Stimulated activated CD4-positive, alpha-beta T cell treated with anti-CD3 and anti-CD28 coated beads, Interleukin-15, amount 100 ng/mL, for 48 hours (primary cell): ENCODE results near the gene TBC1D3G.
"Not testable (repeated sequence)": the region's sequence is repeated elsewhere in the genome, so short reads cannot be mapped to it uniquely, and the experiment has no call there.

ENCODE experiments used
- DNase-seq, 2 donors: peaks; one replicate each; pipeline ENCODE4 v3.0.0-alpha.2; 2020; ENCODE audit warnings: low read depth in 2 of 2

Gene TBC1D3G

DNA sequence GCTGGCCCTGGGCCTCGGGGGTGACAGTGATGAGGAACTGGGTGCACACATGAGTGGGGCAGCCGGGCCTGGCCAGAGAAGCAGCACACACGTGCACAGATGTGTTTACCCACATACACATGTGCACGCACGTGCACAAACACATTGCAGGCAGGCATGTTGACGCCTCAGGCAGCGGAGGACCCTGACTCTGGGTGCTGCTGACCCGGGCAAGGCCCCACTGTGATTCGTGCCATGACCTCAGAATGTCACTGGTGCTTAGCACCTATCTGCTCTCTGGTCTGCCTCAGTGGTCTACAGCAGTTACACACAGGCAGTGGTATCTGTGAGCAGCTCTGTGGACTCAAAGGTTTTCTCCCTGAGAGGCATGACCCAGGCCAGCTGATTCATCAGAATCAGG, at the start of gene TBC1D3G:
Gene TBC1D3G, plus strand, starts transcription at position 301 of the 400 bp plus-strand sequence. CDS start 1,528 bp downstream, outside the sequence.
- not testable (repeated sequence) for DNase-seq

GRCh38 chr17:36283256-36283655, 40.4 kb upstream of the TBC1D3G start:
- not testable (repeated sequence) for DNase-seq

GRCh38 chr17:36284219-36284618, 39.5 kb upstream of the TBC1D3G start:
- DNase-seq, result not testable (repeated sequence)

GRCh38 chr17:36289965-36290612, 33.6 kb upstream of the TBC1D3G start:
- DNase-seq, result not testable (repeated sequence)

GRCh38 chr17:36295161-36295560, 28.5 kb upstream of the TBC1D3G start:
- not testable (repeated sequence) for DNase-seq

DNA sequence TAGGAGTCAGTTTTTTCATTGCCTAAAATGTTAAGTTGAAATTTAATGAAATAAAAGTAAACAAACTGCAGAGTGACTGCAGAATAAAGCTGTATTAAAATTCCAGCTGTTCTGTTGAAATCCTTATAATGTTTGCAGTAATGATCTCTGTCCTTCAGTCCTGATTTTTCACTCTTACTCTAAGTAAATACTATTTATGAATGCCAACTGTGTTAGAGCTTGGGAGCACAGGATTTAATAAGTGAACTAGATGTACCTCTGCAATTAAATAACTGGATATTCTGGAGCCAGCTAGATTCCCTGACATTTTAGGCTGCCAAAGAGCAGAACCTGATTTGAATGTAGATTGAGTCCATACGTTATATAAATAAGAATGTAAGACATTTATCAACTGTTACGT, 7.9 kb upstream of the TBC1D3G start:
- not testable (repeated sequence) for DNase-seq

GRCh38 chr17:36362496-36362895, 38.8 kb downstream of the TBC1D3G start:
- not testable (repeated sequence) for DNase-seq

DNA sequence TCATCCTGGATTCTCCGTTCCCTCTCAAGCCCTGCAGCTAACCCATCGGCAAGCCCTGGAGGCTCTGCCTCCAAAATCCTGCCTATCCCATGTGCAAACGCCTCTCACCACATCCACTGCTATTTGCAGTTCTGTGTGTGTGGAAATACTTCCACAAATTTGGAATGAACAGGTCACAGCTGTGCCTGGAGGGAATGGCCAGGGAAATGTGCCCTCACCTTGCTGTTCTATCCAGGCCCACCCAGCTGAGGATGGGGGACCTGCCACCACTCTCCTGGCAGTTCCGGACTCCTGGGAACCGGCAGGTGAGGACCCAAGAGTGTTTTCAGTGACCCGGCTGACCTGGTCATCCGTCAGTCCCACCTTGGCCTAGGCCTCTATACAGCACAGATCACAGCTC, 52.3 kb downstream of the TBC1D3G start:
- not testable (repeated sequence) for DNase-seq
